Immature natural killer cell (primary cell): ENCODE results near the gene TENT5A. TPM values are rescaled to one million over a fixed set of nuclear protein-coding genes. Genes with fewer than 3 reads are reported as not detected.
"Not testable (repeated sequence)": the region's sequence is repeated elsewhere in the genome, so short reads cannot be mapped to it uniquely, and the experiment has no call there.

Source experiments
- DNase-seq, 3 donors: peaks; one replicate each; pipeline ENCODE4 v3.0.0; 2022; ENCODE audit warnings: mixed read lengths in 1 of 3
- H3K27ac Mint-ChIP-seq, 6 donors: one replicate each; pipeline ENCODE4 v1.8.0; 2020; ENCODE audit warnings: mixed read lengths in 6 of 6, mild to moderate bottlenecking in 5 of 6, inconsistent platforms in 4 of 6, moderate library complexity in 3 of 6
- H3K27me3 Mint-ChIP-seq, 3 donors: one replicate each; pipeline ENCODE4 v1.8.0; 2020 to 2021; ENCODE audit warnings: low read depth in 3 of 3, mild to moderate bottlenecking in 3 of 3, mixed read lengths in 3 of 3, moderate library complexity in 3 of 3, inconsistent platforms in 1 of 3
- H3K36me3 Mint-ChIP-seq, 3 donors: one replicate each; pipeline ENCODE4 v1.8.0; 2020; ENCODE audit warnings: mixed read lengths in 3 of 3, inconsistent platforms in 2 of 3, mild to moderate bottlenecking in 2 of 3
- H3K4me1 Mint-ChIP-seq, 2 donors: one replicate each; pipeline ENCODE4 v1.8.0; 2020; ENCODE audit warnings: inconsistent platforms in 2 of 2, mild to moderate bottlenecking in 2 of 2, mixed read lengths in 2 of 2, moderate library complexity in 1 of 2
- H3K4me3 Mint-ChIP-seq, 5 donors: one replicate each; pipeline ENCODE4 v1.8.0; 2020; ENCODE audit warnings: mild to moderate bottlenecking in 5 of 5, mixed read lengths in 5 of 5, inconsistent platforms in 3 of 5, moderate library complexity in 3 of 5
- H3K9me3 Mint-ChIP-seq, 6 donors: one replicate each; pipeline ENCODE4 v1.8.0; 2020; ENCODE audit warnings: mild to moderate bottlenecking in 6 of 6, mixed read lengths in 6 of 6, inconsistent platforms in 4 of 6, moderate library complexity in 3 of 6
- polyA plus RNA-seq, 3 donors: library from polyadenylated mRNA; unstranded; fragments of 300-500 nt; fragmentation: Illumina TruSeq; gene quantifications; one replicate each; pipeline ENCODE4 v1.2.3, GENCODE V29; 2021

The TENT5A gene
- polyA plus RNA-seq, 3 donors from 2014 or later: 8.0 to 12.8 (median 10.7) TPM

DNA sequence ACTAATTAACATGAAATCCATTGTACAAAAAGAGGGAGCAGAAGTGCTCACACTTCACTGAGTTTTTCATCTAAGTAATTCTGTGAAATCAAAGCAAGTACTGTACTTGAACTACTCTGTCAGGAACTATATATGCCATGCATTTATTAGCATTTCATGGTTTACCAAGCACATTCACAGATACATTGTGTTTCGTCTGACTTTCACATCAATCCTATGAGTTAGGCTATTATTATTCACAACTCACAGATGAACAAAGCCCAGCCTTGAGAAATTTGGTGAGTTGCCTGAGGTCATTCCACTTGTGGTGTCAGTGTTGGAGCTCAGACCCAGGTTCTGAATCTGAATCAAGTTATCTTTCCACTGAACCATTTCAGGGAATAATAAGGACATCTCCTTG, 33.7 kb upstream of the TENT5A start:
- Mint-ChIP-seq H3K36me3 (no peaks in the 10 kb centered on the region), H3K4me3 (no peak overlapping the region), H3K4me1 (no peaks in the 10 kb centered on the region), H3K27ac (no peak overlapping the region), H3K27me3 (peaks cover 0 to 2% (median 2%) of the 10 kb centered on the region in 3 donors), H3K9me3 (peaks cover 0 to 3% (median 0%) of the 10 kb centered on the region in 6 donors)
- no peak for DNase-seq

- no peaks in the 10 kb centered on the region for H3K4me1 Mint-ChIP-seq
- H3K36me3 Mint-ChIP-seq: no peaks in the 10 kb centered on the region
- no peak overlapping the region for H3K27ac Mint-ChIP-seq
- peaks cover 0 to 3% (median 0%) of the 10 kb centered on the region in 6 donors for H3K9me3 Mint-ChIP-seq
- H3K4me3 Mint-ChIP-seq: no peak overlapping the region
- no peak for DNase-seq
- peaks cover 0 to 4% (median 2%) of the 10 kb centered on the region in 3 donors for H3K27me3 Mint-ChIP-seq
Measured at GRCh38 chr6:81785377-81785776, 32.9 kb upstream of the TENT5A start.

- no peak for DNase-seq
- H3K4me1 Mint-ChIP-seq: no peaks in the 10 kb centered on the region
- no peak overlapping the region for H3K4me3 Mint-ChIP-seq
- no peak overlapping the region for H3K27ac Mint-ChIP-seq
- peaks cover 0 to 4% (median 2%) of the 10 kb centered on the region in 3 donors for H3K27me3 Mint-ChIP-seq
- H3K36me3 Mint-ChIP-seq: no peaks in the 10 kb centered on the region
- no peaks in the 10 kb centered on the region for H3K9me3 Mint-ChIP-seq
Measured at GRCh38 chr6:81783893-81784292, 31.4 kb upstream of the TENT5A start.

DNA sequence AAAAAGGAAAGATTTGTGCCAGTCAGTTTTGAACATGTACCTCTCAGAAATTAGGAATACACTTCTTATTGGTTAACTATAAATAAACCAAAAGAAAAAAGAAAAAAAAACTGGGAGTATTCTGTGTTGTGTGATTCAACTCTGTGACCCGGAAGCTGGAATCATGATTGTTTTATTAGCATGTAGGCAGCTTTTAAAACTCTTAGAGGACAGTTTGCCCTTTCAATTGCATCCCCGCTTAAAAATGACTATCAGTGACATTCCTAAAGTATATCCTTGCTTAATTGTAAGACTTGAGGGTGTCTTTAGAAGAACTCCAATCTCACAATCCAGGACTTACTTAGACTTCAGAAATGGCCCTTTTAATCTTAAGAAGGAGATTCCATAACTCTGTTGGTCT, 29.1 kb upstream of the TENT5A start:
- Mint-ChIP-seq H3K9me3 (no peaks in the 10 kb centered on the region), H3K27me3 (peaks cover 0 to 4% (median 4%) of the 10 kb centered on the region in 3 donors), H3K36me3 (peaks cover 0 to under 1% (median 0%) of the 10 kb centered on the region in 3 donors), H3K27ac (no peak overlapping the region), H3K4me3 (no peak overlapping the region), H3K4me1 (no peaks in the 10 kb centered on the region)
- no peak for DNase-seq

GRCh38 chr6:81777586-81778268, 25.2 kb upstream of the TENT5A start:
- peaks cover 0 to 3% (median 2%) of the 10 kb centered on the region in 3 donors for H3K27me3 Mint-ChIP-seq
- peaks cover 0 to 4% (median 0%) of the 10 kb centered on the region in 3 donors for H3K36me3 Mint-ChIP-seq
- no peak overlapping the region for H3K4me3 Mint-ChIP-seq
- no peaks in the 10 kb centered on the region for H3K4me1 Mint-ChIP-seq
- DNase-seq: no peak
- no peak overlapping the region for H3K27ac Mint-ChIP-seq
- H3K9me3 Mint-ChIP-seq: no peaks in the 10 kb centered on the region

DNA sequence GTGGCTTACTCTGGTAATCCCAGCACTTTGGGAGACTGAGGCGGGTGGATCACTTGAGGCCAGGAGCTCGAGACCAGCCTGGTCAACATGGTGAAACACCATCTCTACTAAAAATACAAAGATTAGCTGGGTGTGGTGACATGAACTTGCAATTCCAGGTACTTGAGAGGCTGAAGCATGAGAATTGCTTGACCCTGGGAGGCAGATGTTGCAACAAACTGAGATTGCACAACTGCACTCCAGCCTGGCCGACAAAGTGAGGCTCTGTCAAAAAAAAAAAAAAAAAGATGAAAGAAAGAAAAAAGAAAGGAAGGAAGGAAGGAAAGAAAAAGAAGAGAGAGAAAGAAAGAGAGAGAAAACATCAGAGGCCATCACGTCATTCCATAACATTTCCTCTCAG, 23.7 kb upstream of the TENT5A start:
- H3K36me3 Mint-ChIP-seq, H3K4me1 Mint-ChIP-seq, H3K9me3 Mint-ChIP-seq, H3K27me3 Mint-ChIP-seq, DNase-seq, H3K27ac Mint-ChIP-seq, H3K4me3 Mint-ChIP-seq: not testable (repeated sequence)

DNA sequence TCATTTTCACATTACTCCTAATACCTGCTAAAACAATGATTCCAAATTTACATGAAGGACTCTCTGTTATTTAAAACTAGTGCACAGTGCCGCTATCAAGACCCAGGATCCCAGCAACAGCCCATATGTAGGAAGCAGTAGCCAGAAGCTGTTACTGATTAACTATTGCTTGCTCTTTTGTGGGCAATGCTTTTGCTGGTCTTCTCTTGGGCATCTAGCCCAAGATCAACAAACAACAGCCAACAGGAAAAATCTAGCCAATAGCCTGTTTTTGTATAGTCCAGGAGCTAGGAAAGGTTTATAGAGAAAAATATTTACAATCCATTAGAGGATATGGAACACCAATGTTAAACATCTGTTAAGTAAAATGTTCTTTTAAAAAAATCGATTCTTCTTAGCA, 22.1 kb upstream of the TENT5A start:
- no peaks in the 10 kb centered on the region for H3K4me1 Mint-ChIP-seq
- DNase-seq: no peak
- no peaks in the 10 kb centered on the region for H3K9me3 Mint-ChIP-seq
- H3K4me3 Mint-ChIP-seq: no peak overlapping the region
- H3K27me3 Mint-ChIP-seq: peaks cover 0 to 3% (median 0%) of the 10 kb centered on the region in 3 donors
- peaks cover 0 to 9% (median 0%) of the 10 kb centered on the region in 3 donors for H3K36me3 Mint-ChIP-seq
- H3K27ac Mint-ChIP-seq: no peak overlapping the region

DNA sequence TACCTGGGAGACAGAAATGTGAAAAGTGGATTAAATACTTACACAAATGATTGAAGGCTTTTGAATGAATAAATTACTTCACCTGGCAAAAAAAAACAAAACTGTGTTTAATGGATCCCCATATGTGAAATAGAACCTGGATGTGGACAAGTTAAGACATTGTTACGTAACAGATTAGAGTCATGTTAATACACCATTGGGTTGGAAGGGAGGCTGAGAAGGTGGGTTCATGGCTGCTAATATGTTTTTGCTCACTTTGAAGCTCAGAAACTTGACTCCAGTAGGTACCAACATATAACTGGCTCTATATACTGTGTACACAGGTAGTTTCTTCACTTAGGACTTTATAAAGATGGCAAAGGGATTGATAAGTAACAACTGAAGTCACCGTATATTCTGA, 21.4 kb upstream of the TENT5A start:
- DNase-seq: no peak
- H3K27ac Mint-ChIP-seq: no peak overlapping the region
- no peaks in the 10 kb centered on the region for H3K4me1 Mint-ChIP-seq
- no peaks in the 10 kb centered on the region for H3K9me3 Mint-ChIP-seq
- no peak overlapping the region for H3K4me3 Mint-ChIP-seq
- peaks cover 0 to 6% (median 0%) of the 10 kb centered on the region in 3 donors for H3K27me3 Mint-ChIP-seq
- H3K36me3 Mint-ChIP-seq: peaks cover 0 to 9% (median 0%) of the 10 kb centered on the region in 3 donors

GRCh38 chr6:81772741-81773140, 20.3 kb upstream of the TENT5A start:
- DNase-seq: no peak
- Mint-ChIP-seq H3K4me3 (no peak overlapping the region), H3K27ac (no peak overlapping the region), H3K36me3 (peaks cover 0 to 9% (median 0%) of the 10 kb centered on the region in 3 donors), H3K27me3 (peaks cover 0 to 3% (median 3%) of the 10 kb centered on the region in 3 donors), H3K9me3 (no peaks in the 10 kb centered on the region), H3K4me1 (no peaks in the 10 kb centered on the region)

DNA sequence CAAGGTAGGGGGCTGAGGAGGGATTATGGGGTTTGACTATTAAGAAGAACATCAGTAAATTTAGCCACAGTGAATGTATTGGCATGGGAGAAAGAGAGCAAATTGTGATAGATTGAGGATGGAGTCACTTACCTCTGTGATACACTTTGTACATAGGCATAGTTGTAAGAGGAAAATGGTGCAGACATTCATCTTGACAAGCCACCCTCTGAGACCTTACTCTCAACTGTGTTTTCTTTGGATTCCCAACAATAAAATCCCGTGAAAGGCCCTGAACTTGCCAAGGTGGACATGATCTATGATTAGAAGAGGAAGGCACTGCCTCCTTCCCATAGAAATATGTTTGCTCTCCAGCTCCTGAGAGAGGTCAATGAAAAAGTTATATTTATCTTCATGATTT, 18.6 kb upstream of the TENT5A start:
- no peak overlapping the region for H3K4me3 Mint-ChIP-seq
- no peak for DNase-seq
- H3K27ac Mint-ChIP-seq: no peak overlapping the region
- peaks cover 0 to 4% (median 0%) of the 10 kb centered on the region in 3 donors for H3K36me3 Mint-ChIP-seq
- no peaks in the 10 kb centered on the region for H3K9me3 Mint-ChIP-seq
- H3K27me3 Mint-ChIP-seq: peaks cover 0 to 5% (median 3%) of the 10 kb centered on the region in 3 donors
- peaks cover 0 to 4% of the 10 kb centered on the region in 2 donors for H3K4me1 Mint-ChIP-seq

DNA sequence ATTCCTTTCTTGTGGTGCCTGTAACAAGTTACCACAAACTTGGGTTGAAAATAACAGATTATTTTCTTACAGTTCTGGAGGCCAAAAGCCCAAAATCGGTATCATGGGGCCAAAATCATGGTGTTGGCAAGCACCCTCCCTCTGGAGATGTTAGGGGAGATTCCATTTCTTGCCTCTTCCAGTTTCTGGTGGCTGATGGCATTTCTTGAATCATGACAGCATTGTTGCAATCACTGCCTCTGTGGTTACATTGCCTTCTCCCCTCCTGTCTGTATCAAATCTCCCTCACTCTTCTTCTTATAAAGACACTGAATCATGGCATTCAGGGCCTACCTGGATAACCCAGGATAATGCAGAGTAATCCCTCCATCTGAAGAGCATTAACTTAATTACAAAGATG, 17.9 kb upstream of the TENT5A start:
- Mint-ChIP-seq H3K4me3 (no peak overlapping the region), H3K36me3 (peaks cover 0 to 4% (median 0%) of the 10 kb centered on the region in 3 donors), H3K4me1 (peaks cover 0 to 4% of the 10 kb centered on the region in 2 donors)

DNA sequence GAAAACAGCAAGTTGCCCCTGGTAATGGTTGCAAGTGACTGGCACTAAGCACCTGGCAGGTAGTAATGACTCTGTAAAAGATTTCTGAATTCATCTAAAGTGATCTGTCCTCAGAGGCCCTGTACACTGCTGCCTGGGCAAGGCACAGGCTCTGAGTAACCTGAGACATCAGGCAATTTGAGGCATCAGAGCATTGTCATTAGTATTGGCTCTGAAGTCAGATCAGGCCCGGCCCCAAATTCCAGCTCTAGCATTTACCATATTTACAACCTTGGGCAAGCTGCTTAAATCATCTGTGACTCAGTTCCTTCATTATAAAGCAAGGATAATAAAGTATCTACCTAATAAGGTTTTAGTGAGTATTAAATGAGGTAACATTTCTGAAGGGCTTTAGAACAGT, 17.3 kb upstream of the TENT5A start:
- Mint-ChIP-seq H3K4me1 (peaks cover 0 to 4% of the 10 kb centered on the region in 2 donors), H3K4me3 (no peak overlapping the region), H3K9me3 (peaks cover 0 to 2% (median 0%) of the 10 kb centered on the region in 6 donors), H3K36me3 (peaks cover 0 to 4% (median 0%) of the 10 kb centered on the region in 3 donors), H3K27me3 (peaks cover 0 to 5% (median 3%) of the 10 kb centered on the region in 3 donors), H3K27ac (no peak overlapping the region)
- no peak for DNase-seq

More for the DNA sequence above, 17.9 kb upstream of the TENT5A start:
- Mint-ChIP-seq H3K27ac (no peak overlapping the region), H3K27me3 (peaks cover 0 to 5% (median 3%) of the 10 kb centered on the region in 3 donors), H3K9me3 (no peaks in the 10 kb centered on the region)
- DNase-seq: no peak

- no peak overlapping the region for H3K27ac Mint-ChIP-seq
- H3K27me3 Mint-ChIP-seq: peaks cover 0 to 5% (median 3%) of the 10 kb centered on the region in 3 donors
- no peak overlapping the region for H3K4me3 Mint-ChIP-seq
- DNase-seq: no peak
- H3K4me1 Mint-ChIP-seq: peaks cover 0 to 4% of the 10 kb centered on the region in 2 donors
- H3K36me3 Mint-ChIP-seq: peaks cover 0 to 4% (median 0%) of the 10 kb centered on the region in 3 donors
- H3K9me3 Mint-ChIP-seq: peaks cover 0 to 2% (median 0%) of the 10 kb centered on the region in 6 donors
Measured at GRCh38 chr6:81768150-81768942, 15.9 kb upstream of the TENT5A start.
